Globus pallidus (tissue), 1 donor: ENCODE data around the gene GPR137C.
"Not testable (repeated sequence)": the region's sequence is repeated elsewhere in the genome, so short reads cannot be mapped to it uniquely, and the experiment has no call there.

Experiments
- DNase-seq: peaks from one replicate; pipeline ENCODE4 v3.0.0-alpha.2; 2015; ENCODE audit warnings: low spot score

Gene GPR137C

GRCh38 chr14:52568454-52568853, 15.8 kb downstream of the GPR137C start:
- DNase-seq, result not testable (repeated sequence)

GRCh38 chr14:52575858-52576257, 23.2 kb downstream of the GPR137C start:
- no peak for DNase-seq

- no peak for DNase-seq
Observed at GRCh38 chr14:52583544-52583943, 30.9 kb downstream of the GPR137C start.

GRCh38 chr14:52589646-52590045, 37.0 kb downstream of the GPR137C start:
- no peak for DNase-seq

GRCh38 chr14:52590318-52590717, 37.7 kb downstream of the GPR137C start:
- DNase-seq, result no peak

GRCh38 chr14:52596320-52596719, 43.7 kb downstream of the GPR137C start:
- DNase-seq, result no peak

GRCh38 chr14:52596861-52597260, 44.2 kb downstream of the GPR137C start:
- no peak for DNase-seq

GRCh38 chr14:52598568-52598967, 45.9 kb downstream of the GPR137C start:
- no peak for DNase-seq

GRCh38 chr14:52599974-52600373, 47.3 kb downstream of the GPR137C start:
- no peak for DNase-seq

GRCh38 chr14:52602131-52602530, 49.5 kb downstream of the GPR137C start:
- no peak for DNase-seq

- DNase-seq, result no peak
Observed at GRCh38 chr14:52607061-52607460, 54.4 kb downstream of the GPR137C start.

GRCh38 chr14:52609445-52610044, 56.9 kb downstream of the GPR137C start:
- DNase-seq, result no peak

GRCh38 chr14:52610187-52610586, 57.6 kb downstream of the GPR137C start:
- no peak for DNase-seq

GRCh38 chr14:52618602-52619001, 66.0 kb downstream of the GPR137C start:
- no peak for DNase-seq

GRCh38 chr14:52619687-52620086, 67.1 kb downstream of the GPR137C start:
- DNase-seq, result no peak

GRCh38 chr14:52640137-52640536, 87.5 kb downstream of the GPR137C start:
- DNase-seq, result no peak

- DNase-seq, result no peak
Observed at GRCh38 chr14:52641745-52642144, 89.1 kb downstream of the GPR137C start.

GRCh38 chr14:52649511-52649910, 96.9 kb downstream of the GPR137C start:
- no peak for DNase-seq

GRCh38 chr14:52650774-52651173, 98.1 kb downstream of the GPR137C start:
- no peak for DNase-seq

GRCh38 chr14:52656905-52657304, 104.3 kb downstream of the GPR137C start:
- no peak for DNase-seq

- DNase-seq, result no peak
Observed at GRCh38 chr14:52660325-52660724, 107.7 kb downstream of the GPR137C start.

GRCh38 chr14:52660832-52661231, 108.2 kb downstream of the GPR137C start:
- no peak for DNase-seq

GRCh38 chr14:52661314-52661713, 108.7 kb downstream of the GPR137C start:
- no peak for DNase-seq

GRCh38 chr14:52663850-52664249, 111.2 kb downstream of the GPR137C start:
- no peak for DNase-seq

GRCh38 chr14:52678591-52678990, 126.0 kb downstream of the GPR137C start:
- DNase-seq, result no peak
